ENCODE measurements around the gene GREM1. TPM values are rescaled to one million over a fixed set of nuclear protein-coding genes. Genes with fewer than 3 reads are reported as not detected.

Gene GREM1
- total and polyA plus RNA-seq, 2 of the 4 experiments (the other 2 are of a cell fraction), result 848 to 852 TPM

GRCh38 chr15:32691689-32692038 lies 26.1 kb upstream of the GREM1 start:
- no peak overlapping the region for H4K5ac ChIP-seq (ENCODE audit: low read depth, low read length)
- peaks cover 9% of the 10 kb centered on the region; the same call in 1 of the 2 replicates for H3K4me1 ChIP-seq (ENCODE audit: control insufficient read depth, insufficient read depth, low read length)
- H3K79me1 ChIP-seq (ENCODE audit: low read depth in 1 of 2, low read length in 2 of 2), result 0 out of 4 replicates have a peak, but pooled peaks cover 0 to 2% of the 10 kb centered on the region in 2 experiments
- H3K14ac ChIP-seq (replicated peaks; ENCODE audit: low read depth, low read length), result no peak overlapping the region
- H3K23ac ChIP-seq (ENCODE audit: low read depth, low read length), result no peak overlapping the region
- no peak overlapping the region for H2AFZ ChIP-seq (replicated peaks; ENCODE audit: low read length, poor library complexity)
- BruUV-seq (replicated peaks), result no TSS peak
- WGBS, 2 experiments (ENCODE audit: extremely low coverage in 2 of 2, insufficient read length in 1 of 2), result 93% methylated on average over 3 of the region's 10 CpGs; no CpG with 5 or more reads in 1 of the 2 experiments
- TF ChIP-seq ELK1 (IDR thresholded peaks at IDR 0.05; ENCODE audit: borderline replicate concordance, low read depth, low read length) (no peak), CHD1 (IDR thresholded peaks at IDR 0.05; ENCODE audit: low read depth, low read length) (no peak), NFE2L2 (IDR thresholded peaks at IDR 0.05; ENCODE audit: low read depth, low read length) (no peak), MAFK (IDR thresholded peaks at IDR 0.05; ENCODE audit: low read depth, low read length) (no peak), RFX5 (IDR thresholded peaks at IDR 0.05; ENCODE audit: low read depth, low read length) (no peak), CEBPB (IDR thresholded peaks at IDR 0.05; ENCODE audit: low read depth, low read length) (no peak), MXI1 (IDR thresholded peaks at IDR 0.05; ENCODE audit: borderline replicate concordance, low read depth, low read length) (no peak), SMC3 (IDR thresholded peaks at IDR 0.05; ENCODE audit: low read depth, low read length) (no peak), MAZ (IDR thresholded peaks at IDR 0.05; ENCODE audit: borderline replicate concordance, low read depth, low read length) (no peak), FOS (IDR thresholded peaks at IDR 0.05; ENCODE audit: low read depth, low read length) (no peak), POLR2A (IDR thresholded peaks at IDR 0.05; ENCODE audit: low read depth, low read length) (no peak), RAD21 (IDR thresholded peaks at IDR 0.05; ENCODE audit: low read length) (no peak), BHLHE40 (IDR thresholded peaks at IDR 0.05; ENCODE audit: low read depth, low read length) (no peak)
- TF ChIP-seq, protein P1, sequence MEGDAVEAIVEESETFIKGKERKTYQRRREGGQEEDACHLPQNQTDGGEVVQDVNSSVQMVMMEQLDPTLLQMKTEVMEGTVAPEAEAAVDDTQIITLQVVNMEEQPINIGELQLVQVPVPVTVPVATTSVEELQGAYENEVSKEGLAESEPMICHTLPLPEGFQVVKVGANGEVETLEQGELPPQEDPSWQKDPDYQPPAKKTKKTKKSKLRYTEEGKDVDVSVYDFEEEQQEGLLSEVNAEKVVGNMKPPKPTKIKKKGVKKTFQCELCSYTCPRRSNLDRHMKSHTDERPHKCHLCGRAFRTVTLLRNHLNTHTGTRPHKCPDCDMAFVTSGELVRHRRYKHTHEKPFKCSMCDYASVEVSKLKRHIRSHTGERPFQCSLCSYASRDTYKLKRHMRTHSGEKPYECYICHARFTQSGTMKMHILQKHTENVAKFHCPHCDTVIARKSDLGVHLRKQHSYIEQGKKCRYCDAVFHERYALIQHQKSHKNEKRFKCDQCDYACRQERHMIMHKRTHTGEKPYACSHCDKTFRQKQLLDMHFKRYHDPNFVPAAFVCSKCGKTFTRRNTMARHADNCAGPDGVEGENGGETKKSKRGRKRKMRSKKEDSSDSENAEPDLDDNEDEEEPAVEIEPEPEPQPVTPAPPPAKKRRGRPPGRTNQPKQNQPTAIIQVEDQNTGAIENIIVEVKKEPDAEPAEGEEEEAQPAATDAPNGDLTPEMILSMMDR (conservative IDR thresholded peaks at IDR 0.05; ENCODE audit: low read depth, low read length), result no peak
- no peak overlapping the region for H3K18ac ChIP-seq (ENCODE audit: low read depth, low read length)
- dilution Hi-C loops (cut with HindIII; ENCODE audit: low sequenced_read_pairs, unreplicated experiment) (no loop called here), intact Hi-C loops (cut with micrococcal nuclease) (no loop called here), in situ Hi-C loops (cut with MboI; ENCODE audit: low sequenced_read_pairs) (no loop called here)
- no peak overlapping the region for H4K8ac ChIP-seq (ENCODE audit: low read depth in 2 of 2, low read length in 2 of 2)
- ChIA-PET CTCF (no interaction called here), POLR2A (ENCODE audit: unreplicated experiment) (no interaction called here)
- no peak overlapping the region for H2BK5ac ChIP-seq (ENCODE audit: low read depth, low read length, poor library complexity, severe bottlenecking)
- H2AK9ac ChIP-seq (replicated peaks; ENCODE audit: low read depth, low read length, poor library complexity), result no peak overlapping the region
- H3K36me3 ChIP-seq (ENCODE audit: control insufficient read depth, insufficient read depth, low read length), result no peaks in the 10 kb centered on the region
- H3K4ac ChIP-seq (ENCODE audit: low read depth, low read length), result no peak overlapping the region
- H2BK120ac ChIP-seq (ENCODE audit: low read depth, low read length), result no peak overlapping the region
- H2AK5ac ChIP-seq (ENCODE audit: low read depth, low read length), result peak overlapping the region; percentile 63
- no peaks in the 10 kb centered on the region for H3K9me3 ChIP-seq (ENCODE audit: control insufficient read depth, insufficient read depth, low read length)
- no peak overlapping the region for H3K56ac ChIP-seq (ENCODE audit: extremely low read depth, insufficient read depth, low read length)
- H4K91ac ChIP-seq (ENCODE audit: insufficient read depth, low read depth, low read length), result no peak overlapping the region
- H2BK20ac ChIP-seq (ENCODE audit: low read depth, low read length), result no peak overlapping the region; the same call in 1 of the 2 replicates
- H3K27me3 ChIP-seq (ENCODE audit: control insufficient read depth, insufficient read depth, low read length), result no peaks in the 10 kb centered on the region; the same call in 1 of the 2 replicates
- H3K9ac ChIP-seq (ENCODE audit: low read depth, low read length), result no peak overlapping the region
- no peak for ATAC-seq (ENCODE audit: low read depth)
- no peak for DNase-seq
- H3K4me3 ChIP-seq (ENCODE audit: insufficient read depth, low read depth, low read length), result no peak overlapping the region
- H2BK15ac ChIP-seq (ENCODE audit: low read depth, low read length), result no peak overlapping the region
- no peak overlapping the region for H3K4me2 ChIP-seq (ENCODE audit: low read depth, low read length)
- H3K9me1 ChIP-seq (ENCODE audit: insufficient read depth, low read length), result peaks cover 5% of the 10 kb centered on the region
- H4K20me1 ChIP-seq (ENCODE audit: insufficient read depth, low read length), result no peaks in the 10 kb centered on the region
- H3K27ac ChIP-seq (ENCODE audit: insufficient read depth, low read length), result no peak overlapping the region
